ENCODE data around the gene PRDM12.

The PRDM12 gene

DNA sequence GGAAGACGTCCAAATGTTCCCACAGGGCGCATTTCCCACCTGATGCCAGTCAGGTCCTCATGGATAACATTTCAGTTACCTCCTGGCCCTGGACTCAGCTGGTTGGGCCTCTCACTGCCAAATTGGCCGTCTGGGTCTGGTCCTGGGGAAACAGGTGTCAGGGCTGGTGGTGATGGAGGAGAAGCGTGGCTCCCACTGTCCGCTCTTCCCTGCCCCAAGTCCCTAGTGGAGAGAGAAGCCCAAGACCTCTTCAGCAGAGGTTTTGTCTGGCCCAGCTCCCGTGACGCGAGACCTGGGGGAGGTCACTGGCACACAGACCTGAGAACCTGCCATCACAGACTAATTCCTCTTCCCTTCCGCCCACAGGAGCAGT is 27.8 kb upstream of the PRDM12 start:
- DNase-seq: no peak

DNA sequence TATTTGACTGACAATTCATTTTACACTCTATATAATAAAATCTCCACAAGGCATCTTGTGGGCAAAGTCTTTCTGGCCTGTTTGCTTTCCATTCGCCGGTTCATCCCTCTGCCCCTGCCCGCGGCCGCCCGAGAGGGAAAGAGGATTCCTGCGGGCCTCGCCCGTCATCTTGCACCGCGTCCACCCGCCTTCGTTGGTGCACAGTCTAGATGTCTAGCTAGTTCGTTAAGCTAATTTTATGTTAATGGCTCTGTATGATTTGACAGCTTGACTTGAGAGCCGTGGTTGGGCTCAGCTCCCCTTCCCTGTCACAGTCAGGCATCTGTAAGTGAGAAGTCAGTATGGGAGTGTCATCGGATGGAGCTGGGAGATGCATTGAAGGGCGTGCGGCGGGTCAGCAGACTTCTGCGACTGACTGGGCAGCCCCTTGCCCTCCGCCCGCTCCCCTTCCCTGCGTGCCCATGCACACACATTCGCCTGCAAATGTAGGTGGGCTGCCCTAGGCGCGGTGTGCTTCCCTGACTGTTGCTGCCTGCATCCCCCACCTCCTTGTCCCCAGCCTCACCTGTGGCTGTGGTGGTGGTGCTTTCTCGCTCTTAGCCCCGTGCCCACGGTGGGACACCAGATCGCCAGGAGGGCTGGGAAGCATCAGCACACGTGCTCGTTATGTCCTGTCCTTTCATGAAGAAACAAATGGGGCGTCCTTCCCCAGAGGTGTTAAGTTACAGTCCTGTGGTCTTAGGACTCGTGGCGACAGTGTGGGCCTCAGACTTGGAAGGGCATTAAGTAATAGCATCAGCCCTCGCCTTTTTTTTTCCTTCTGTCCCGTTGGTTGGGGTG is 25.9 kb upstream of the PRDM12 start:
- DNase-seq: no peak

DNA sequence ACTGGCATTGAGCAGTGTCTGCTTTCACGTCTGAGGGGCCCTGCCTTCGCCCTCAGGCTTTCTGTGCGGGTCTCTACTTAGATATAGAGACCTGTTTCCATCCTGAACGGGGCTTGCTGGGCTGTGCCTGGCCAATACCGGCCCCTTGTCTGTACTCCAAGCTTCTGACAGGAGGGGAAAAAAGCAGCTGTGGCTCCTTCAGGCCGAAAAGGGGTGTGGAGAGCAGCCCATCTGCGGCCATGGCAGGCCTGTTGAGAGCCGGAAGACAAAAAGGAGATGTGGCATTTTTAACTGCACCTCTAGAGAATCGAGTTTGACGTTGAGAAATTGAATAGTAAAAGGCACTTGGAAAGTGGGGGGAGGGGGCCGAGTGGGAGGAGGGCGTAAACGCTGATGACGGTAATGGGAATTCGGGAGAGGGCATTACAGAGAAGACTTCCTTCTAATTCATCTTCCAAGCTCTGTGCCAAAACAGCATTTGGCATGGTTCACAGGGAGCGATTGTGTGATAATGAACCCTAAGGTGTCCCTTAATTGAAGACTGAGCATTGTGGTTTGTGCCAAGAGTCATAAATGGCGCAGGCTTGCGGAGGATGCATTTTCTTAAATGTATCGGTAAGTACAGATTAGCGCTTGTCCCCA is 25.1 kb upstream of the PRDM12 start:
- no peak for DNase-seq

DNA sequence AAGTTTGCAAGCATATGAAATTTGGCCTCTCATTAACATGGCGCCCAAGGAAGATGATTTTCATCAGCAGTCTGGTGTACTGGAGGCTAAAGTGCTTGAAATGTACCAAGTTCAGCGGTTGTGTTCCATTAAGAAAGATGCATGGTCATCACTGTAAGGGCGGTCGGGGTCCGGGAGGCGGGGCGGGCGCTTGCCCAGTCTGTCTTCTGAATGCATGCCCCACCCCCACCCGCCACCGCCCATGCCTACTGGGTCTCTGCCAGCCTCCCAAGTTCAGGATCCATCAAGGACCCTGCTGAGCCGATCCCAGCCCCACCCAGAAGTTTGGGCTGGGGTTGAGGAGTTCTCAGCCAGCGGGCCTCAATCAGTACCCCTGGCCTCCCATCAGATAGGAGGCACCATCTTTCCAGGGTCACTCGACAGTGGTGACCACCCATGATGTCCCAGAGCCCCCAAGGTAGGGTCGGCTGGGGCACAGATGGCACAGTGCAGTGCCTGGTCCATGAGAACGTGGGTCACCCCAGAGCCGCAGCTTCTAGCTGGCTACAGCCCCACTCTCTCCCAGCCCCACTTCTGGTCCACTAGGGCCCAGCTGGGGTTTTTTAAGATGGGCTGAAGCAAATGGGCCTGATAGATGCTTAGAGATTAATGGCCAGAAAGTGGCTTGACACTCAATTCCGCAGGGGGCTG is 24.4 kb upstream of the PRDM12 start:
- no peak for DNase-seq

DNA sequence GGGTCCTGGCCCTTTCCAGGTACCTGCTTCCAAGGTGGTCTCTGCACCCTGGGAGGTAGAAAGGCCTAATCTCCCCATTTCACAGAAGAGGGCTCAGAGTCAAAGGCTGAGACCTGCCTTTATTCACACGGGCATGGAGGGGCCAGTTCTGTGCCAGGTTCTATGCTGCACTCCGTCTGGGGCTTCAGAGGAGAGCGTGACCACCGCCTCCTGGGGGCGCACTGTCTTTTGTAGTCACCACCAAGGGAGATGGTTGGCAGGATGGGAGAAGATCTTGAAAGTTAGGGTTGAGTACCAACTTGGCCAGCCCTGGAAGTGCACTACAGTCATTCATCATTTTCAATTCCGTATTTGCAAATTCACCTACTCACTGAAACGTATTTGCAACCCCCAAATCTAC is 23.7 kb upstream of the PRDM12 start:
- DNase-seq: no peak

DNA sequence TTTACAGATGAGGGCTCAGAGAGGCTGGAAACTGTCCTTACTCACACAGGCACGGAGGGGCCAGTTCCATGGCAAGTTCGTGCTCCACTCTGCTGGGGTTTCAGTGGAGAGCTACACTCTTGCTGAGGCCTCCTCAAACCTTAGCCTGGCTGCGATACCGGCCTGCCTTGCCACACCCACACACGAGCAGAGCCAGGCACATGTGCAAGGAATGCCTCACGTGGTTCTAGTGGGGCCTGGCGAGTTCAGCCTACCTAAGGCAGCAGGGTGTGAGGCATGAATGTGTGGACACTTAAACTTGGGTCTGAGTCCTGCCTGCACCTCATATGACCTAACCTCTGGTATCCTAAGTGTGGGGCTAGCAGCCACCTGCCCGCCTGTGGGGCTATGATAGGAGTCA is 21.5 kb upstream of the PRDM12 start:
- no peak for DNase-seq

DNA sequence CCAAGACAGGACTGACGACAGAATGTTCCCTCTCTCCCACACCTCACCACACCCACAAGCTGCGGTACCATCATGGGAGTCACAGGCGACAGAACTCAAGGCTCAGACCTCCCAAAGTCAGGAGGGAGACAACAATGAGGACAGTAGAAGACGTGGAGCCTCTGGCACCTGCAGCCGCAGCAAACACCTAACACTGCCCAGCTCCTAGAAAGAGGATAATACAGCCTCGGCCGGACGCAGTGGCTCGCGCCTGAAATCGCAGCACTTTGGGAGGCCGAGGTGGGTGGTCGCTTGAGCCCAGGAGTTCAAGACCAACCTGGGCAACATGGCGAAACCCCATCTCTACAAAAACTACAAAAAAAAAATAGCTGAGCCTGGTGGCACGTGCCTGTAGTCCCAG is 13.2 kb upstream of the PRDM12 start:
- no peak for DNase-seq

DNA sequence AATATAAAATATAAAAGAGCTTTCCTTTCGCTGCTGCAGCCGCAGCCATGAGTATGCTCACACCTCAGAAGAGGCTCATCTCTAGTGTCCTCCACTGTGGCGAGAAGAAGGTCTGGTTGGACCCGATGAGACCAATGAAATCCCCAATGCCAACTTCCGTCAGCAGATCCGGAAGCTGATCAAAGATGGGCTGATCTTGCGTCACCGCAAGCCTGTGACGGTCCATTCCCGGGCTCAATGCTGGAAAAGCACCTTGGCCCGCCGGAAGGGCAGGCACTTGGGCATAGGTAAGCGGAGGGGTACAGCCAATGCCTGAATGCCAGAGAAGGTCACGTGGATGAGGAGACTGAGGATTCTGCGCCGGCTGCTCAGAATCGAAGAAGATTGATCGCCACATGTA is 12.6 kb upstream of the PRDM12 start:
- no peak for DNase-seq

DNA sequence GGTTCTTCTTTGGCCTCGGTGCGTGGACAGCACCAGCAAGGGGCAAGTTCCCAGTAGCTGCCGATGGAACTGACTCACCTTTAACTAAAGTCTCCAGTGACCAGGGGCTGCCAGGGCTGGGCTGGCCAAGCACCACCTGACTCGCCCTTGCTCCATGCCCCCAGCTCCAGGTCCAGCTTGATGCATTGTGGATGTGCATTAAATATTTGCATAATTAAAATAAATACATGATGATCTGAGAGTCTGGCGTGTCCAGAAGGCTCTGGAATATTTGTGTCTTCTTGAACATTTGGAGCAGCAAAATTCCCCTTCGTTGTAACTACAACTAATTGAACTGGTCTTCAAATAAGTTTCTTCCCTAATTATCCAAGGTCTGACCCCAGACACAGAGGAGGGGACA is 9.5 kb upstream of the PRDM12 start:
- no peak for DNase-seq

DNA sequence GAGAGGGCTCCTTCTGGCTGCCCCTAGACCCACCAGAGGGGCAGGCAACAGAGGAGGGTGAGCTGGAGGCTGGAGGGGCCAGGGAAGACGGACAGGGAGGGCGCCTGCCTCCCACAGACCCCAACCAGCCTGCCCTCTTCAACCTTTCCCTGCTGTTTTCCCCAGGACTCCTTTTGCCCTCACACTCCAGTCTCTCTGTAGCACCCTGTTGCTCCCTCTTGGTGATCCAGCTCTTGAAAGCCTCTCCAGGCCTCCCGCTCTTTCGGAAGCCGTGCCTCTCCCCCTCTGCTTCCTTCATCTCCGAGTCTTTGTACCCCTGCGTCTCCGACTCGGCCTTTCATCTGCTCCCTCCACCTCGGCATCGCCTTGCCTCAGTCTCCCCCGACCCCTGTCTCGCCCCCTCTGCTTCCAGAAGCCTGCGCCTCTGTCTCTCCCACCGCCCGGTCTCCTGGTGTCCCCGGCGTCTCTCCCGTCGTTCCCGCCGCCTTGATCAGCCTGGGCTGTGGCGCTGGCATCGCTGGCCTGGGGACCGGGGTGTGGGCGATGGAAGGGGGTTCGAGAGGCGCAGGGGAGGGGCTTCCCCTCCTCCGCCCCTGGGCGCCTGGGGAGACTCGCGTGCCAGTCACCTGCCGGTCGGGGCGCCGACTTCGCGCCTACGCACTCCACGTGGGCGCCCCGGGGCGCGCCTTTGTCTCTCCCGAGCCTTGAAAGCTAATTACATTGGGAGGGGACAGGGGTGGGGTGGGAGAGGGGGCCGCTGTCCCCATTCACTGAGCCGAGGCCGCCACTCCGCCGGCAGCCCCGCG is 5.3 kb upstream of the PRDM12 start:
- no peak for DNase-seq

DNA sequence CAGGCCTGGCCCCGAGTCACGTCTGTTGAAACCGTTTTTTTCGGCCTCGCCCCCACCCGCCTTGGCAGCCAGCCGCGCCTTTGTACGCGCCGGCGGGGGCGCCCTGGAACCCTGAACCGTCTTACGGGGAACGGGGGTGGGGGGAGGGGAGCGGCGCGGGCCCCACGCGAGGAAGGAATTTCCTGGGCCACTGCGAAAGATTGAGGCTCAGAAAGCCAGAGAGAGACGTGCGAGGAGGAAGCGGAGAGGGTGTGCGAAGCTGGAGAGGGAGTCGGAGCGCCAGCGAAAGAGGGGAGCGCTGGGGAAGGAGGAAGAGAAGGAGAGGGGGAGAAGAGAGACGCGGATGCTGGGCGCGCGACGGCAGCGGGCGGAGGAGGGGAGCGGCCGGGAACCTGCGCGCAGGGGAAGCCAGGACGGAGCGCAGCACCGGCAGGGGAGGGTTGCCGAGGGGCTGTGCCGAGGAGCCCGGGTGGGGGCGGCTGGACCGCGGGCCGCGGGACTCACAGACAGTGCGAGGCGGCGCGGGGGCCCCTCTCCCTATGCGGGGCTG is 4.6 kb upstream of the PRDM12 start:
- DNase-seq: no peak

DNA sequence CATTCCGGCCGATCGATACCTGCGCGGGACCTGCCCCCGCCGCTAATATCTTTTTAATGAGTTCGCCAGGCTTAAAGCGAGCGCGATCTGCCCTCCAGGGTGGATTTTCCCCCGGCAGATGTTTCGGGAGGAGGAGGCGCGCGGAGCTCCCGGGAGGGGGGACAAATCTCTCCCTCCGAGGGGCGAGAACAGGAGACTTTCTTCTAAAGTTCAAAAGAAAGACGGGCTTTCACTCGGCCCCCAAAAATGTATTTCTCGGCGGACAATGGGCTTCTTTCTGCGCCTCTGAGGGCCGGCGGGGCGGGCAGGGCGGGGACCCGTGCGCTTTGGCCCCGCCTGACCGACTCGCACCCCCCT is 4.1 kb upstream of the PRDM12 start:
- no peak for DNase-seq

DNA sequence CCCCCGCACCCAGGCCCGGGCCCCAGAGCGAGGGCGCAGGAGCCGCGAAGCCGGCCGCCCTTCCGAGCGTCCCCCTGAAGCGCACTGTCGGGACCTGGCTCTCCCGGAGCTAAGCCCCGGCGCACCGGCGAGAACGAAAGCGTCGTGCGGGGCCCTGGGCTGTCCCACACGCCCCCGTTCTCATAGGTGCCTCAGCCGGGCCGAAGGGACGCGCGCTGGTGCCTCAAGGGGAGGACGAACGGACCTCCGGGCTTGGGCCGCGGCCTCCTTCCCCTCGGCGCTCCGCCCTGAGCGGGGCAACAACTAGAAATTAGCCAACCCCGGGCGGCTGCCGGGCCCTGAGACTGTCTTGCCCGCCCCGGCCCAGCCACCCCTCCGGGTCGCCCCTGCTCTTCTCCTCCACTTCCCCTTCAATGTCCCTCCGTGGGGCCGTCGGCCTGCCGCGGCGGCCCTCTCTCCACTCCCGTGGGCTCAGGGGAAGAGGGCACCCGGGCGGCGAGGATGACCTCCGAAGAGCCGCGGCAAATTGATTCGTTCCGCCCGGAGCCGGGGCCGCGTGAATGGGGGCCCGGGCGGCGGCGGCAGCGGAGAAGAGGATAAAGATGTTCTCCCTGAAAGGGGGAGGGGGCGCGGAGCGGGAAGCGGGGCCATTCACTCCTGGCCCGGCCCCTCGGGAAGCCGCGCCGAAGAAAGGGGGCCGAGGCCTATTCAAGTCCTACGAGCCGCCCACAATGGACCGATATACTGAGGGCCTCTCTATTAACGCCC is 3.5 kb upstream of the PRDM12 start:
- DNase-seq: no peak

DNA sequence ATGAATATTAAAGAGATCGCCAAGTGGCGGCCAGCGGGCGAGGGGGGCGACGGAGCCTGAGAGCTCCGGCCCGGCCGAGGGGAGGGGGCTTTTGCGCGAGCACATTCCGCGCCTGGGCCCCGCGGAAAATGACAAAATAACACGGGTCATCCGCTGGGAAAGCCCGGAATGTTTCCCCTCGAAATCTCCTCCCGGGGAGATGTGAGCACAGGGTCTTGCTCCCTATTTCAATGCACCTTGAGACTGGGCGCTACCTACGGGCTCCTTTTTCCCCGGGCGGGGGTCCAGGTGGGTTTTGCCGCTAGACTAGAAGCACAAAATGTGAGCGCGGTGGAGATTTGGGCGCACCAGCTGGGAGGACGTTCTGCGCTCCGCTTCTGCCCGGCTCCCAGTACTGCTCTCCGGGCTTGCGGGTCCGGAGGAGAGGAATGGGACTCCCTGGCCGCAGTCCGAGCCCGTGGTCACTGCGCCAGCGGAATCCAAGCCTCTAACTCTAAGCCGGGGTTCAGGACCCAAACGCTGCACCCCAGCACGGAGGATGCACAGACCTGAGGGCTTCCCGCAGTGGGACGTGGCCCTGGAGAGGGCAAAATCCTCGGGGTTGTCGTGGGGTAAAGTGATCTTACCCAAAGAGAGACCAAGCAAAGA is 2.8 kb upstream of the PRDM12 start:
- no peak for DNase-seq

DNA sequence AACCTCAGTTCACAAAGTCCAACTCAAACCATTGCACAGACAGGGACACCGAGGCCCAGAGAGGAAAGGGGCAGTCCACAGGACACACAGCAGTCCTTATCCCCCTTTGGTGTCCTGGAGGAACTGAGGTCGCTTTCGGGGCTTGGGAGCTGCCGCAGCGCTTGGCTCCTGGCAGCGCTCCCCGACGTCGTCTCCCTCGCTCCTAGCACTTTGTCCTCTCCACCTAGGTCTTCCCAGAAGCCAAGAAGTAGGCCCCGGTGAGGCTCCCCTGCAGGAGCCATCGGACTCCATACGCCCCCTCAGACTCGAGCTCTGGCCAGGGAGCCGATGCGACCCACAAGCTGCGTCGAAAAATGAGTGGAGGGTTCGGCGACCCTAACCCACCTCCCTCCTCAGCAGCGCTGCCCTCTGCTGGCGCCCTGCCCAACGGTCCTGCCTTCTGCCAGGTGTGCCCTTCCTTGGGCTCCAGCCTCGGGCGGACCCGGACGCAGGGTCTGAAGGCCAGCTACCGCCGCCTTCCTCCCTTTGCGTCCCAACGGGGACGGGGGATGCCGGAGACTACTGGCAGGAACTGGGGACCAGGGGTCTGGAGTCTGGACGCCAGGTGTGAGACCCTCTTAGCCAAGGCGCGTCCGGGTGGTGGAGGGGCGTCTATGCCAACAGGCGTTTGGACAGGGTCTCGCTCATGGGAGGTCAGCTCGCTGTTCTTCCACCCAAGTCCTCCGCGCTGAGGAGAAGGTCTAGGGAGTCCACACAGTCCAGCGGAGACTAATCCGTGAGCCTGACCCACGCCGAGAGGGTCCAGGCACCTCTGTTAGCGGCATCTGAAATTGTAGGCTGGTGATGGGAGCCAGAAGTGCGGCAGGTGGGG is 2.1 kb upstream of the PRDM12 start:
- no peak for DNase-seq

DNA sequence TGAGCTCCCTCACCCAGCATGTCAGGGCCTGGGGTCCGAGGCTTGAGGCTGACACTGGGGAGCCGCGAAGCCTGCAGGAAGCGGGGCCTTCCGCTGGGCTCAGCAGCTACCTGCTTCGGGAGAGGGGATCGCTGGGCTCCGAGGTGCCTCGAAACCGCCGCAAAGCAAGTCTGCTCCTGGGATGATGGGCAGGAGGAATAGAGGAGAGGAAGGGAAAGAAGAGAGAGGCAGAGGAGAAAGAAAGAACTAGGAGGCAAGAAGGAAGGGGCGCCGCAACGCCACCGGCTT is 1.5 kb upstream of the PRDM12 start:
- no peak for DNase-seq

DNA sequence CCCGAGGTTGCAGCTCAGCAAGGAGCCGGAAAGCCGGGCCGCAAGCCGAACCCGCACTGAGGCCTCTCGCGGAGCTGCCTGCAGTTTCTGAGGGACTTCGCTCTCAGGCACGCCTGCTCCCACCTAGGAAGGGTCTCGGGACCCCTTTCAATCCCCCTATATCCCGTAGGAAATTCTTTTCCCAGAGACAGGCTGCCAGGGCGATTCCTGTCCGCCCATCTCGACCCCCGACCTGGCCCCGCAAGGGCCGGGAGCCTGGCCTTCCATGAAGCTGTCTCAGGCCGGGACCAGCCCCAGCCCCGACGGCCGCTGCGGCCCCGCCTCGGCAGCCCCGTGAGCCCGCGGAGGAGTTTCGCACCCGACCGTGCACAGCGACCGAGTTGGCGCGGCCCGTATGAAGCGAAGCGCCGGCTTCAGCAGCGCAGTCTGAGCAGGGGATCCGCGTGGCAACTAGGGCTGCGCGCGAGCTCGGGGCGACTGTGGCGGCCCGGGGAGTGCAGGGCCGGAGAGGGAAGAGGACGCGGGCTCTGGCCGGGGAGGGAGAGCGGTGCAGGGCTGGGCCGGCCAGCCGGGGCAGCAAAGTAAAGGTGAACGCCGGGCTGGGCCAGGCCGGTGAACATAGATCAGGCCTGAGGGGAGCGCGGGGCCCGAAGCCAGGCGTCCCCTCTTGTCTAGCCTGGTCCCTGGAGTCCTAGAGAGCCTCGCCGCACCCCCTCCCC is 977 bp upstream of the PRDM12 start:
- DNase-seq: no peak

DNA sequence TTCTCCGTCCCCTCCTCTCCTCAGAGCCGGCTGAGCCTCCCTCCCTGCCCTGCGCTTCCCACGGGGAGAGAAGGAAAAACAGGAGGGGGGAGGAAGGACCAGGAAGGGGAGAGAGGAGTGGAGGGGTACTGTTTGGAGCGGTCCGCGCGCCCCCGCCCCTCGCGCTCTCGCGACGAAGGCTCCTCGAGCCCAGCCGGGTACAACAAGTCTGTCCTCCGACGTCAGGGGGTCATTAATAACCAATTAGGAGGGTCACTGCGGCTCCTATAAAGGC is 480 bp upstream of the PRDM12 start:
- DNase-seq: no peak

DNA sequence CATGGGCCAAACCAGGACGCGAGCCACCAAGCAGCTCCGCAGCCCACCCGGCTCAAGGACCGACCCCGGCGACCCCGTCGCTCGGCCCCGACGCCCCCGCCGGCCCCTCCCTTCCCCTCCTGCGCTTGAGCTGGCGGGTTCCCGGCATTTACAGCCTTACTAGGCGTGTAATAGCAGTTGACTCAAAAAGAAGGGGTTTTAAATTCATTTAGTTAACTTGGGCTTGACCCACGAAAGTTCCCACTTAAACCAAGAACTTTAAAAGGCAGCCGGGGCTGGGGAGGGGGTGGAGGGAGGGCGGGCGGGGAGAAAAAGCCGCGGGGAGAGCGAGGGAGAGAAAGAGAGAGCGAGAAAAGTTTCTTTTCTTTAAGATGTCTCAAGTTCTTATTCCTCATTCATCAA is 636 bp downstream of the PRDM12 start:
- DNase-seq: no peak

All from NCI-H1417 treated with DMSO at 0.1 percent for 48 hours (cell line).